BJ (cell line): Measurements from ENCODE around the gene NTN3. TPM values are rescaled to one million over a fixed set of nuclear protein-coding genes. Genes with fewer than 3 reads are reported as not detected.
A peak's percentile ranks its signal among the peaks of the same experiment; 100 is the strongest.

ENCODE experiments used
- CTCF ChIA-PET: fragments of 350-600 bp; formaldehyde crosslinking; extraction: SDS; loops from one replicate; lab custom pipeline; 2021; ENCODE audit warnings: antibody characterized with exemption, inconsistent platforms; lab: Yijun Ruan, JAX
- POLR2A ChIA-PET: fragments of 300-600 bp; sonication (Branson Sonifier 250); formaldehyde crosslinking; extraction: SDS; loops from one replicate; lab custom pipeline; 2021; ENCODE audit warnings: antibody characterized with exemption; lab: Charles Lee
- DNase-seq: peaks from one replicate; pipeline ENCODE4 v3.0.0-alpha.2; 2011; ENCODE audit warnings: low read depth
- H3K27me3 ChIP-seq: 2 replicates; pipeline ENCODE4 v1.6.0; 2011; ENCODE audit warnings: low read length; ENCODE audit not compliant: control insufficient read depth, insufficient read depth
- H3K36me3 ChIP-seq: 2 replicates; pipeline ENCODE4 v1.5.1; 2011; ENCODE audit warnings: low read length; ENCODE audit not compliant: control insufficient read depth, insufficient read depth
- H3K4me3 ChIP-seq: 2 replicates; pipeline ENCODE4 v1.5.1; 2011; ENCODE audit warnings: low read depth, mild to moderate bottlenecking, control low read depth, low read length
- CTCF ChIP-seq: IDR thresholded peaks from 2 replicates; pipeline ENCODE4 v1.5.1; 2011; ENCODE audit warnings: low read depth, mild to moderate bottlenecking, control low read depth, inconsistent platforms, low read length, moderate library complexity; ENCODE audit not compliant: insufficient read depth
- polyA plus RNA-seq: library from polyadenylated mRNA; depleted of rRNA; stranded (reverse); fragments of >200 nt; gene quantifications from 2 replicates; pipeline ENCODE4 v1.2.3, GENCODE V29; 2011

NTN3 gene
- polyA plus RNA-seq, 1 experiment = 0.09 TPM

- CTCF ChIA-PET = interaction anchor here (1.5 kb wide), 1 partner anchor 15 kb away, joined by 10 read pairs; no protein-coding TSS in a partner anchor
Observed at GRCh38 chr16:2515180-2515851, 44.2 kb downstream of the NTN3 start.

GRCh38 chr16:2516391-2517240 is 45.5 kb downstream of the NTN3 start:
- DNase-seq = no peak
- ChIA-PET POLR2A (no interaction called here), CTCF (no interaction called here)
- no peaks in the 10 kb centered on the region for H3K27me3 ChIP-seq
- no peak for TF ChIP-seq CTCF
- H3K36me3 ChIP-seq = peaks cover 7% of the 10 kb centered on the region
- no peak overlapping the region for H3K4me3 ChIP-seq

More at GRCh38 chr16:2515180-2515851, 44.2 kb downstream of the NTN3 start:
- H3K36me3 ChIP-seq = peaks cover 7% of the 10 kb centered on the region
- no peak for TF ChIP-seq CTCF
- peak overlapping the region; percentile 97 for H3K4me3 ChIP-seq
- no peak for DNase-seq
- H3K27me3 ChIP-seq = no peaks in the 10 kb centered on the region
- POLR2A ChIA-PET = no interaction called here

DNA sequence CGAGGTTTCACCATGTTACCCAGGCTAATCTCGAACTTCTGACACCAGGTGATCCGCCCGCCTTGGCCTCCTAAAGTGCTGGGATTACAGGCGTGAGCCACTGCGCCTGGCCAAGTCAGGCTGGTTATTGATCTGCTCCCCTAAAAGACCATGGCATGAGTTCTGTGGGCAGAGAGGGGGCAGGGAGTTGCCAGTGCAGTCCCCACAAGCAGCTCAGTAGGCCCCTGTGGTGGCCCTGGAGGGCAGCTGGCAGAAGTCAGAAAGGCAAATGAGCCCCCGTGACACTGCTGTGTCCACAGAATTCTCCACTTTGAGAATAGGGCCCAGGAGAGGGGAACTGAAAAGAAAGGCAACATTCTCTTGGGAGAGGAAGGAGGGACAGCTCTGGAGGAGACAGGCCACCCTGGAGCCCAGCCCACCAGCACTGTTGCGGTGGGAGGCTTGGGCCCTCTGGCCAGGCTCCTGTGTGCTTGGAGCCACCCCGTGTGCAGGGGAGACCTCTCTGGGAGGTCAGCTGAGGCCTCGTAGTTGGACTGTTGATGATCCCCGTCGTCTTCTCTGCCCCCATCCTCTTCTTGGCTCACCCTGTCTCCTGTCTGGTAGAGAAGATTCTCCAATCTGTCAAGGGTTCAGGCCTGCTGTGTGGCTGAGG is 47.0 kb downstream of the NTN3 start:
- no peak for TF ChIP-seq CTCF
- CTCF ChIA-PET = no interaction called here
- Histone ChIP-seq H3K27me3 (no peaks in the 10 kb centered on the region), H3K4me3 (no peak overlapping the region), H3K36me3 (peaks cover 7% of the 10 kb centered on the region)
- POLR2A ChIA-PET = interaction anchor here (0.6 kb wide), 1 partner anchor 205 kb away, joined by 7 read pairs; no protein-coding TSS in a partner anchor
- no peak for DNase-seq

- Histone ChIP-seq H3K4me3 (no peak overlapping the region), H3K36me3 (peaks cover 11% of the 10 kb centered on the region), H3K27me3 (no peaks in the 10 kb centered on the region)
- ChIA-PET POLR2A (no interaction called here), CTCF (interaction anchor here (0.7 to 0.8 kb wide), 2 partner anchors 12 to 31 kb away, joined by 3 read pairs; partner anchors contain the start of gene CEMP1)
- no peak for TF ChIP-seq CTCF
- DNase-seq = no peak
Observed at GRCh38 chr16:2518823-2519710, 48.0 kb downstream of the NTN3 start.
